Upper lobe of right lung (tissue), 1 donor: ENCODE results near the gene SMAP1. TPM values are rescaled to one million over a fixed set of nuclear protein-coding genes. Genes with fewer than 3 reads are reported as not detected.
"Not testable (repeated sequence)": the region's sequence is repeated elsewhere in the genome, so short reads cannot be mapped to it uniquely, and the experiment has no call there.

Experiments used
- ATAC-seq: fragments of 200-7000 bp; cut with Tn5 transposase; one replicate; pipeline ENCODE4 v1.9.1; 2020; ENCODE audit warnings: mild to moderate bottlenecking, moderate library complexity
- DNase-seq: peaks from one replicate; pipeline ENCODE4 v3.0.0-alpha.2; 2020
- H3K27ac ChIP-seq: fragments of 200-600 bp; one replicate; pipeline ENCODE4 v1.8.0; 2022
- H3K27me3 ChIP-seq: fragments of 200-600 bp; one replicate; pipeline ENCODE4 v1.8.0; 2022; ENCODE audit warnings: mild to moderate bottlenecking
- H3K36me3 ChIP-seq: fragments of 200-600 bp; one replicate; pipeline ENCODE4 v1.8.0; 2022
- H3K4me1 ChIP-seq: fragments of 200-600 bp; one replicate; pipeline ENCODE4 v1.8.0; 2022
- H3K4me3 ChIP-seq: fragments of 200-600 bp; one replicate; pipeline ENCODE4 v1.8.0; 2022; ENCODE audit warnings: mild to moderate bottlenecking
- H3K9me3 ChIP-seq: fragments of 200-600 bp; one replicate; pipeline ENCODE4 v1.8.0; 2022
- CTCF ChIP-seq: fragments of 200-600 bp; IDR thresholded peaks from one replicate; pipeline ENCODE4 v1.8.0; 2022; ENCODE audit warnings: antibody characterized with exemption
- intact Hi-C: fragments of 100-400 bp; cut with DNase I; formaldehyde crosslinking; loops from one replicate; pipeline ENCODE4 v1.11.0; 2022
- total RNA-seq: library from RNA; stranded (reverse); fragmentation: NEBNext Ultra II Directional; extraction: Animal tissue kit (Norgen Biotek cat#: 25700); gene quantifications from one replicate; pipeline ENCODE4 v1.2.1, GENCODE V29; 2021
- donor health status: DM: no; HTN: yes; CAD: no; lungs with severe emphysema.

The SMAP1 gene
- total RNA-seq, 1 donor from 2014 or later: 25.0 TPM

- DNase-seq: no peak
- Histone ChIP-seq H3K27me3 (no peaks in the 10 kb centered on the region), H3K4me1 (no peaks in the 10 kb centered on the region), H3K27ac (no peak overlapping the region), H3K4me3 (no peak overlapping the region), H3K9me3 (no peaks in the 10 kb centered on the region), H3K36me3 (no peaks in the 10 kb centered on the region)
- peak; percentile 39 for ATAC-seq
- intact Hi-C loops: no loop called here
- no peak for TF ChIP-seq CTCF
These were observed 86.2 kb downstream of the SMAP1 start for GRCh38 chr6:70753870-70754380.

- Histone ChIP-seq H3K4me3 (no peak overlapping the region), H3K4me1 (no peaks in the 10 kb centered on the region), H3K27ac (no peak overlapping the region), H3K9me3 (no peaks in the 10 kb centered on the region), H3K36me3 (no peaks in the 10 kb centered on the region), H3K27me3 (no peaks in the 10 kb centered on the region)
- no peak for TF ChIP-seq CTCF
- DNase-seq: no peak
- no peak for ATAC-seq
- intact Hi-C loops: no loop called here
These were observed 91.2 kb downstream of the SMAP1 start for GRCh38 chr6:70758883-70759282.

- H3K4me3 ChIP-seq: no peak overlapping the region
- H3K4me1 ChIP-seq: no peaks in the 10 kb centered on the region
- ATAC-seq: no peak
- no peak for TF ChIP-seq CTCF
- H3K27ac ChIP-seq: no peak overlapping the region
- H3K36me3 ChIP-seq: peaks cover 9% of the 10 kb centered on the region
- intact Hi-C loops: no loop called here
- H3K27me3 ChIP-seq: no peaks in the 10 kb centered on the region
- no peak for DNase-seq
- H3K9me3 ChIP-seq: no peaks in the 10 kb centered on the region
These were observed 96.2 kb downstream of the SMAP1 start for GRCh38 chr6:70763754-70764510.

GRCh38 chr6:70764706-70765105 is 97.0 kb downstream of the SMAP1 start:
- Histone ChIP-seq H3K27ac (no peak overlapping the region), H3K9me3 (no peaks in the 10 kb centered on the region), H3K36me3 (peaks cover 9% of the 10 kb centered on the region), H3K4me3 (no peak overlapping the region), H3K4me1 (no peaks in the 10 kb centered on the region), H3K27me3 (no peaks in the 10 kb centered on the region)
- intact Hi-C loops: no loop called here
- no peak for DNase-seq
- TF ChIP-seq CTCF: no peak
- ATAC-seq: no peak

- H3K27ac ChIP-seq, H3K4me3 ChIP-seq, H3K27me3 ChIP-seq, H3K4me1 ChIP-seq, ATAC-seq, intact Hi-C loops, H3K36me3 ChIP-seq, DNase-seq, H3K9me3 ChIP-seq: not testable (repeated sequence)
These were observed 103.7 kb downstream of the SMAP1 start for GRCh38 chr6:70771351-70771750.

GRCh38 chr6:70779934-70780333 is 112.3 kb downstream of the SMAP1 start:
- Histone ChIP-seq H3K36me3 (no peaks in the 10 kb centered on the region), H3K27me3 (no peaks in the 10 kb centered on the region), H3K9me3 (no peaks in the 10 kb centered on the region), H3K4me1 (no peaks in the 10 kb centered on the region), H3K27ac (no peak overlapping the region), H3K4me3 (no peak overlapping the region)
- no peak for DNase-seq
- ATAC-seq: no peak
- intact Hi-C loops: no loop called here
- TF ChIP-seq CTCF: no peak
